Tibial artery (tissue), 4 donors: ENCODE results near the gene ZMIZ1.

Experiments used
- DNase-seq, 2 donors: peaks; one replicate each; pipeline ENCODE4 v3.0.0-alpha.2; 2019
- H3K27ac ChIP-seq, 2 donors: fragments of 200-600 bp; sonication (generic) in 1 of 2; 1 replicate in 1 of 2; 2 replicates in 1 of 2; pipeline ENCODE4 v1.5.1; 2018 to 2019; ENCODE audit warnings: mild to moderate bottlenecking in 1 of 2
- H3K27me3 ChIP-seq, 2 donors: fragments of 200-600 bp; sonication (generic) in 1 of 2; one replicate each; pipeline versions ENCODE4 v1.5.1 to v1.6.0; 2016 to 2019
- H3K36me3 ChIP-seq, 3 donors: fragments of 200-600 bp; sonication (generic) in 2 of 3; one replicate each; pipeline ENCODE4 v1.5.1; 2016 to 2019; ENCODE audit warnings: mild to moderate bottlenecking in 2 of 3
- H3K4me1 ChIP-seq, 4 donors: fragments of 200-600 bp; sonication (generic) in 2 of 4; 1 replicate in 3 of 4; 2 replicates in 1 of 4; pipeline ENCODE4 v1.5.1; 2016 to 2019
- H3K4me3 ChIP-seq, 2 donors: fragments of 200-600 bp; sonication (generic) in 1 of 2; 1 replicate in 1 of 2; 2 replicates in 1 of 2; pipeline ENCODE4 v1.5.1; 2018 to 2019; ENCODE audit warnings: mild to moderate bottlenecking in 2 of 2
- H3K9me3 ChIP-seq, 3 donors: fragments of 200-600 bp; sonication (generic) in 1 of 3; one replicate each; pipeline ENCODE4 v1.5.1; 2016 to 2019
- intact Hi-C: fragments of 100-400 bp; cut with DNase I; formaldehyde crosslinking; loops from one replicate; pipeline ENCODE4 v1.15.0; 2023; ENCODE audit warnings: low total_unique reads
- TF ChIP-seq, protein P1 (sequence below), 2 experiments: fragments of 200-600 bp in 1 of 2; fragments of 450-650 bp in 1 of 2; IDR thresholded peaks; one replicate each; pipeline ENCODE4 v1.5.1; 2017 to 2019; ENCODE audit warnings: antibody characterized with exemption in 2 of 2, mild to moderate bottlenecking in 1 of 2, moderate library complexity in 1 of 2

The ZMIZ1 gene

DNA sequence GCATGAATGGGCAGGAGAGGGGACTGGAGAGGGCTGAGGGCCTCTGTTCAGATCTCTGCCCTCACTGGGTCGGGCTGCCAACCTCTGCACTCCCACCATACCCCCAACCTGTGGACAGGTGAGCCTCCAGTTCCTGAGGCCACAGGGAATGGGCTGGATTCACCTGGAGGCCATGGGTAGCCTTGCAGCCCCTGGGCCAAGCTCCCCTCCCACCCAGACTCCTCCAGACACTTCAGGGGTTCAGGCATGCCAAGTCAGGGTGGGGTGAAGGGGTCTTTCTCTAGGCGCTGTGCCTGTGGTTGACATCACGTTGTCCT is 80.5 kb downstream of the ZMIZ1 start:
- no peak for DNase-seq
- intact Hi-C loops, result no loop called here
- H3K27ac ChIP-seq, result peak overlapping the region; percentile 79 to 80
- TF ChIP-seq, protein P1, sequence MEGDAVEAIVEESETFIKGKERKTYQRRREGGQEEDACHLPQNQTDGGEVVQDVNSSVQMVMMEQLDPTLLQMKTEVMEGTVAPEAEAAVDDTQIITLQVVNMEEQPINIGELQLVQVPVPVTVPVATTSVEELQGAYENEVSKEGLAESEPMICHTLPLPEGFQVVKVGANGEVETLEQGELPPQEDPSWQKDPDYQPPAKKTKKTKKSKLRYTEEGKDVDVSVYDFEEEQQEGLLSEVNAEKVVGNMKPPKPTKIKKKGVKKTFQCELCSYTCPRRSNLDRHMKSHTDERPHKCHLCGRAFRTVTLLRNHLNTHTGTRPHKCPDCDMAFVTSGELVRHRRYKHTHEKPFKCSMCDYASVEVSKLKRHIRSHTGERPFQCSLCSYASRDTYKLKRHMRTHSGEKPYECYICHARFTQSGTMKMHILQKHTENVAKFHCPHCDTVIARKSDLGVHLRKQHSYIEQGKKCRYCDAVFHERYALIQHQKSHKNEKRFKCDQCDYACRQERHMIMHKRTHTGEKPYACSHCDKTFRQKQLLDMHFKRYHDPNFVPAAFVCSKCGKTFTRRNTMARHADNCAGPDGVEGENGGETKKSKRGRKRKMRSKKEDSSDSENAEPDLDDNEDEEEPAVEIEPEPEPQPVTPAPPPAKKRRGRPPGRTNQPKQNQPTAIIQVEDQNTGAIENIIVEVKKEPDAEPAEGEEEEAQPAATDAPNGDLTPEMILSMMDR (IDR thresholded peaks at IDR 0.05), result no peak
- no peak overlapping the region for H3K4me3 ChIP-seq
- peaks cover 8 to 95% (median 88%) of the 10 kb centered on the region in 4 donors for H3K4me1 ChIP-seq
- no peaks in the 10 kb centered on the region for H3K9me3 ChIP-seq
- no peaks in the 10 kb centered on the region for H3K27me3 ChIP-seq
- H3K36me3 ChIP-seq, result peaks cover 0 to under 1% (median under 1%) of the 10 kb centered on the region in 3 donors

DNA sequence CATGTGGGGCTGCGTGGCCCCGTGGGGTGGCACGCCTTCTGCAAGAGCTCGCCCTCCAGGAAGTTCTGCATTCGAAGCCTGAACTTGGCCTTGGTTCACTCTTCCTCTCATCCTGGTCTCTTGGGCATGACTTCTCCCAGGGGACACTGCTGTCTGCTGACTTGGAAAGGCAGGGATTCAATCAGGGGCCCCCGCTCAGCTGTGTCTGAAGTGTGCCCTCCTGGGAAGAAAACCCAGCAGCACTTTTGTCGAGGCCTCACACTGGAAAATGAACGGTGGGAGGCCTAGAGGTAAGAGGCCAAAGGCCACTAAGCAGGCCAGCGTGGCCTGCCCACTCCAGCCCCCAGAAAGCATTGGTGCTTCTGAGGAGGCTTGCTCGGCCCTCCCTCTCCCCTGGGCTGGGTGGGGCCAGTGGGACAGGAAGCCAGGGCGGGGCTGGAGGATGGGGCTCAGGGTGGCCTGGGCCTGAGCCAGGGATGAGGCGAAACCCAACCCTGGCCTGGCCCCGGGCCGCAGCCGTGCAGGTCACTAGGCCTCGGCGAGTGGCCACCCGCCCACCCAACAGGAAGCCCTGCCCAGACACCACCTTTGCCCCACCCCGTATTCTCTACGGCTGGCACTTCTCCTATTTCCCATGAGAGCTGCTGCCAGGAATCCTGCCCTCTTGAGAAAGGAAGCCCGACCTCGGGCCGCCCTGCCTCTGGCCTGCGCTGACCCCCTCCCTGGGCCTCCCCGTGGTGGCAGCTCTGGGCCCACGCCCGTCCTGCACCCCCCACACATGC is 81.1 kb downstream of the ZMIZ1 start:
- peaks cover 0 to 3% (median 0%) of the 10 kb centered on the region in 3 donors for H3K36me3 ChIP-seq
- peak; percentile 85 to 89 for DNase-seq
- H3K27ac ChIP-seq, result peak overlapping the region; percentile 79 to 80
- no peaks in the 10 kb centered on the region for H3K27me3 ChIP-seq
- TF ChIP-seq, protein P1 (IDR thresholded peaks at IDR 0.05), result no peak
- no peaks in the 10 kb centered on the region for H3K9me3 ChIP-seq
- H3K4me3 ChIP-seq, result no peak overlapping the region
- intact Hi-C loops, result loop anchor here (10.0 kb wide), 1 partner anchor 95 kb away; no protein-coding TSS in a partner anchor
- peaks cover 8 to 100% (median 93%) of the 10 kb centered on the region in 4 donors for H3K4me1 ChIP-seq

DNA sequence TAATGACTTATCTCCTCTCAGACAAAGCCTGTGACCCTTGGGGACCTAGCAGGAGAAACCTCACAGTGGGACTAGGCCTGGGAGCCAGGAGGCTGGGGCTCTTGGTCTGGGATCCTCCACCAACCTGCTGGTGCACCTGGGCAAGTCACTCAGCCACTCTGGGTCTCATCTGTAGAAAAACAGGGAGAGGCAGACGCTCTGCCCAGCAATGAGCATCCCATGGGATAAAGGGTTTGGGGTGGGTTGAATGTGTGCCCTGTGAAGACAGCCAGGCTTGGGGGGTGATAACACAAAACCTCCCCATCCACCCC is 81.6 kb downstream of the ZMIZ1 start:
- no peaks in the 10 kb centered on the region for H3K9me3 ChIP-seq
- no peak overlapping the region for H3K4me3 ChIP-seq
- no peaks in the 10 kb centered on the region for H3K27me3 ChIP-seq
- no peak for DNase-seq
- peaks cover 8 to 100% (median 97%) of the 10 kb centered on the region in 4 donors for H3K4me1 ChIP-seq
- intact Hi-C loops, result loop anchor here (10.0 kb wide), 1 partner anchor 94 kb away; no protein-coding TSS in a partner anchor
- peak overlapping the region; percentile 79 to 80 for H3K27ac ChIP-seq
- TF ChIP-seq, protein P1 (IDR thresholded peaks at IDR 0.05), result no peak
- peaks cover 0 to 3% (median 0%) of the 10 kb centered on the region in 3 donors for H3K36me3 ChIP-seq

DNA sequence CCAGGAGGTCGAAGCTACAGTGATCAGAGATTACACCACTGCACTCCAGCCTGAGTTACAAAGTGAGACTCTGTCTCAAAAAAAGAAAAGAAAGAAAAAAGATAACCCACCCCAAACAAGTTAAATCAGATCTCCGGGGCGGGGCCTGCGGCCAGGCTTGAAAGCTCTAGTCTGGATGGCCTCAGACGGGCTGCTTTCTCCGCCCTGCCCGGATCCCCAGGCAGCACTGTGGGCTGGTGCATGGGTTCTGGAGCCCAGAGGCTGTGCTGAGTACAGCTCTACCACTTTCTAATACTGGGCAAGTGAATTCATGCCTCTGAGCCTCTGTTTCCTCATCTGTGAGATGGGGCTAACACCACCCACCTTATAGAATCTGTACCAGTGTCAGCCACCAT is 83.7 kb downstream of the ZMIZ1 start:
- intact Hi-C loops, result loop anchor here (10.0 kb wide), 1 partner anchor 92 kb away; no protein-coding TSS in a partner anchor
- peaks cover 0 to 3% (median 0%) of the 10 kb centered on the region in 3 donors for H3K36me3 ChIP-seq
- H3K4me3 ChIP-seq, result no peak overlapping the region
- DNase-seq, result peak in 1 of 2 donors; percentile 58
- no peaks in the 10 kb centered on the region for H3K9me3 ChIP-seq
- H3K4me1 ChIP-seq, result peaks cover 8 to 100% (median 93%) of the 10 kb centered on the region in 4 donors
- peak overlapping the region; percentile 79 to 80 for H3K27ac ChIP-seq
- TF ChIP-seq, protein P1 (IDR thresholded peaks at IDR 0.05), result no peak
- no peaks in the 10 kb centered on the region for H3K27me3 ChIP-seq

DNA sequence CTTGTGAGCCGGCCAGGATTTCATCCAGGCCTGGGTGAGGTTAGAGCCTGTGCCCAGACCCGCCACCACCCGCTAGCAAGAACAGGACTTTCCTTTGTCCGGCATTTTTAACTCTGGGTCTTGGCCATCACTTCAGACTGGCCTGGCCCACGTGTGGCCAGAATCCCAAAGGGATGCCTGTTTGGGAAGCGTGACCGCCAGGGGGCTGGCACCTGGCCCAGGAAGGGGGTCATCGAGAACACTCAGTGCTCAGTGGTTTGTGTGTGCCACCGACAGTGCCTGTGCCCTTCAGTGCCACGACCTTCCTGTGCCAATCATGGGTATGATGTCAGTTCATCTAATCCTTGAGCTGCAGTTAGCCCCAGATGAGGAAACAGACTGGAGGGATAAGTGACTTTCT is 85.0 kb downstream of the ZMIZ1 start:
- Histone ChIP-seq H3K36me3 (peaks cover 0 to 3% (median 0%) of the 10 kb centered on the region in 3 donors), H3K27me3 (no peaks in the 10 kb centered on the region), H3K4me1 (peaks cover 10 to 100% (median 93%) of the 10 kb centered on the region in 4 donors), H3K4me3 (no peak overlapping the region), H3K9me3 (no peaks in the 10 kb centered on the region), H3K27ac (peak overlapping the region; percentile 79 to 80)
- intact Hi-C loops, result loop anchor here (10.0 kb wide), 1 partner anchor 91 kb away; no protein-coding TSS in a partner anchor
- peak; percentile 84 to 97 for DNase-seq
- TF ChIP-seq, protein P1 (IDR thresholded peaks at IDR 0.05), result peak; percentile 32 to 47
